Measurements from ENCODE around the gene CROCC2. TPM values are rescaled to one million over a fixed set of nuclear protein-coding genes. Genes with fewer than 3 reads are reported as not detected.

The CROCC2 gene
- total and polyA plus RNA-seq, 4 donors = 1.3 to 17.4 (median 4.4) TPM

- DNase-seq (no peak), ATAC-seq (ENCODE audit: insufficient read depth, low FRiP score) (no peak)
- peaks cover 0 to 27% (median 14%) of the 10 kb centered on the region in 4 donors for H3K36me3 ChIP-seq (ENCODE audit: control insufficient read depth in 4 of 4, insufficient read depth in 4 of 4, low read length in 4 of 4)
- peaks cover 0 to 26% (median 11%) of the 10 kb centered on the region in 5 donors for H3K4me1 ChIP-seq (ENCODE audit: control insufficient read depth in 5 of 5, insufficient read depth in 5 of 5, low read length in 5 of 5)
- no peak overlapping the region for H3K27ac ChIP-seq (ENCODE audit: low read depth in 1 of 2, low read length in 1 of 2)
- no peaks in the 10 kb centered on the region for H3K9me3 ChIP-seq (ENCODE audit: control insufficient read depth in 4 of 4, insufficient read depth in 3 of 4, low read length in 3 of 4)
- no peak overlapping the region for H3K9ac ChIP-seq (ENCODE audit: insufficient read depth in 1 of 2, low read length in 2 of 2)
- no peak overlapping the region for H3K4me3 ChIP-seq
- WGBS, 2 donors = 90 to 94% methylated on average over 10 of the region's 10 CpGs
- TF ChIP-seq CTCF (IDR thresholded peaks at IDR 0.05; ENCODE audit: control extremely low read depth, extremely low read depth) = no peak
- no peaks in the 10 kb centered on the region for H3K27me3 ChIP-seq (ENCODE audit: control insufficient read depth in 3 of 3, insufficient read depth in 3 of 3, low read length in 2 of 3)
Observed at GRCh38 chr2:241014764-241015163, 108.6 kb downstream of the CROCC2 start.

GRCh38 chr2:241015439-241015838, 109.3 kb downstream of the CROCC2 start:
- H3K27ac ChIP-seq (ENCODE audit: low read depth in 1 of 2, low read length in 1 of 2) = no peak overlapping the region
- no peak for TF ChIP-seq CTCF (IDR thresholded peaks at IDR 0.05; ENCODE audit: control extremely low read depth, extremely low read depth)
- no peak for ATAC-seq (ENCODE audit: insufficient read depth, low FRiP score)
- no peak overlapping the region for H3K4me3 ChIP-seq
- no peak for DNase-seq
- no peaks in the 10 kb centered on the region for H3K9me3 ChIP-seq (ENCODE audit: control insufficient read depth in 4 of 4, insufficient read depth in 3 of 4, low read length in 3 of 4)
- no peak overlapping the region for H3K9ac ChIP-seq (ENCODE audit: insufficient read depth in 1 of 2, low read length in 2 of 2)
- H3K27me3 ChIP-seq (ENCODE audit: control insufficient read depth in 3 of 3, insufficient read depth in 3 of 3, low read length in 2 of 3) = no peaks in the 10 kb centered on the region
- peaks cover 0 to 19% (median 9%) of the 10 kb centered on the region in 5 donors for H3K4me1 ChIP-seq (ENCODE audit: control insufficient read depth in 5 of 5, insufficient read depth in 5 of 5, low read length in 5 of 5)
- peaks cover 0 to 29% (median 15%) of the 10 kb centered on the region in 4 donors for H3K36me3 ChIP-seq (ENCODE audit: control insufficient read depth in 4 of 4, insufficient read depth in 4 of 4, low read length in 4 of 4)
- 93 to 96% methylated on average over 13 of the region's 13 CpGs for WGBS, 2 donors

GRCh38 chr2:241017228-241017940, 111.2 kb downstream of the CROCC2 start:
- Histone ChIP-seq H3K36me3 (ENCODE audit: control insufficient read depth in 4 of 4, insufficient read depth in 4 of 4, low read length in 4 of 4) (peaks cover 0 to 39% (median 19%) of the 10 kb centered on the region in 4 donors), H3K27ac (ENCODE audit: low read depth in 1 of 2, low read length in 1 of 2) (no peak overlapping the region), H3K4me1 (ENCODE audit: control insufficient read depth in 5 of 5, insufficient read depth in 5 of 5, low read length in 5 of 5) (peaks cover 0 to 3% (median 0%) of the 10 kb centered on the region in 5 donors), H3K27me3 (ENCODE audit: control insufficient read depth in 3 of 3, insufficient read depth in 3 of 3, low read length in 2 of 3) (no peaks in the 10 kb centered on the region), H3K9me3 (ENCODE audit: control insufficient read depth in 4 of 4, insufficient read depth in 3 of 4, low read length in 3 of 4) (peaks cover 0 to 5% (median under 1%) of the 10 kb centered on the region in 4 donors), H3K4me3 (no peak overlapping the region), H3K9ac (ENCODE audit: insufficient read depth in 1 of 2, low read length in 2 of 2) (no peak overlapping the region)
- no peak for DNase-seq
- WGBS, 2 donors = 95 to 97% methylated on average over 13 of the region's 13 CpGs
- ATAC-seq (ENCODE audit: insufficient read depth, low FRiP score) = no peak
- no peak for TF ChIP-seq CTCF (IDR thresholded peaks at IDR 0.05; ENCODE audit: control extremely low read depth, extremely low read depth)

Measured in lung (tissue), 12 donors.